HepG2 (cell line): Measurements from ENCODE around the gene TSTD2. TPM values are rescaled to one million over a fixed set of nuclear protein-coding genes. Genes with fewer than 3 reads are reported as not detected.

ENCODE experiments used
- ATAC-seq: fragments of 200-7000 bp; cut with Tn5 transposase; 3 replicates; pipeline ENCODE4 v1.9.1; 2020; ENCODE audit warnings: mild to moderate bottlenecking, moderate library complexity
- BruUV-seq: library from RNA; stranded (reverse); fragments of 400-500 nt; replicated peaks from 2 replicates; lab custom pipeline; 2021; lab: Mats Ljungman, UMichigan
- CTCF ChIA-PET: fragments of 300-600 bp; formaldehyde crosslinking; extraction: SDS; loops from one replicate; lab custom pipeline; 2021; ENCODE audit warnings: low total read pairs, inconsistent platforms, low intra/inter-chr PET ratio; lab: Yijun Ruan, JAX
- POLR2A ChIA-PET: fragments of 350-600 bp; sonication (Branson Sonifier 250); formaldehyde crosslinking; loops from one replicate; lab custom pipeline; 2020; ENCODE audit warnings: antibody characterized with exemption, inconsistent platforms; lab: Yijun Ruan, JAX
- DNase-seq: peaks from one replicate; pipeline ENCODE4 v3.0.0-alpha.2; 2015; ENCODE audit warnings: low spot score
- FAIRE-seq: peaks from 3 replicates; lab custom pipeline; 2011; peaks lifted over from hg19 to GRCh38; lab: Jason Lieb, UNC
- H2AFZ ChIP-seq: one replicate; pipeline ENCODE4 v1.6.1; 2011; ENCODE audit warnings: low read length, inconsistent platforms
- H3K27ac ChIP-seq: fragments of 300-600 bp; 3 replicates; pipeline ENCODE4 v1.8.0; 2011; ENCODE audit warnings: mixed run types, mild to moderate bottlenecking, mixed read lengths, low read length, inconsistent platforms; ENCODE audit not compliant: insufficient read depth; ENCODE audit errors: extremely low read length
- H3K27me3 ChIP-seq, 2 experiments: fragments of 200-600 bp in 1 of 2; 2 replicates in 1 of 2; 3 replicates in 1 of 2; pipeline versions ENCODE4 v1.6.0 to v1.8.0; 2011; ENCODE audit warnings: low read length in 2 of 2, mild to moderate bottlenecking in 2 of 2, moderate library complexity in 2 of 2, inconsistent platforms in 1 of 2; ENCODE audit not compliant: insufficient read depth in 2 of 2, control insufficient read depth in 1 of 2
- H3K36me3 ChIP-seq, 2 experiments: fragments of 200-600 bp in 1 of 2; replicated peaks in 1 of 2; 2 replicates in 1 of 2; 3 replicates in 1 of 2; pipeline versions ENCODE4 v1.5.1 to v1.8.0; 2011; ENCODE audit warnings: low read length in 2 of 2, inconsistent platforms in 1 of 2; ENCODE audit not compliant: insufficient read depth in 2 of 2, control insufficient read depth in 1 of 2
- H3K4me1 ChIP-seq: 2 replicates; pipeline ENCODE4 v1.5.1; 2012; ENCODE audit warnings: low read length, inconsistent platforms; ENCODE audit not compliant: insufficient read depth
- H3K4me2 ChIP-seq: 2 replicates; pipeline ENCODE4 v1.6.0; 2011; ENCODE audit warnings: low read depth, low read length, inconsistent platforms
- H3K4me3 ChIP-seq, 3 experiments: fragments of 200-600 bp in 1 of 3; sonication (generic), shearing (Covaris generic) in 1 of 3; replicated peaks in 1 of 3; 2 replicates each; pipeline ENCODE4 v1.5.1; 2011 to 2016; ENCODE audit warnings: low read length in 3 of 3, inconsistent platforms in 2 of 3, low read depth in 2 of 3, mild to moderate bottlenecking in 2 of 3, control low read depth in 1 of 3, mixed read lengths in 1 of 3; ENCODE audit not compliant: insufficient read depth in 1 of 3
- H3K79me2 ChIP-seq: one replicate; pipeline ENCODE4 v1.6.1; 2011; ENCODE audit warnings: low read length, inconsistent platforms; ENCODE audit not compliant: insufficient read depth
- H3K9ac ChIP-seq: 2 replicates; pipeline ENCODE4 v1.6.0; 2011; ENCODE audit warnings: mild to moderate bottlenecking, low read depth, low read length, inconsistent platforms; ENCODE audit not compliant: insufficient read depth
- H3K9me3 ChIP-seq: 2 replicates; pipeline ENCODE4 v1.5.1; 2012; ENCODE audit warnings: mild to moderate bottlenecking, low read length
- H4K20me1 ChIP-seq: 2 replicates; pipeline ENCODE4 v1.6.0; 2011; ENCODE audit warnings: inconsistent platforms, mild to moderate bottlenecking, low read length, moderate library complexity; ENCODE audit not compliant: insufficient read depth
- AGO2 ChIP-seq: fragments of 200-400 bp; formaldehyde crosslinking; optimal IDR thresholded peaks from 2 replicates; pipeline ENCODE3; 2017; ENCODE audit warnings: mild to moderate bottlenecking, low read depth, low read length, moderate library complexity
- ATF7 ChIP-seq, 2 experiments: fragments of 450-650 bp in 1 of 2; sonication (generic) in 1 of 2; formaldehyde crosslinking in 1 of 2; IDR thresholded peaks; 2 replicates each; pipeline versions ENCODE4 v1.4.0 to v1.6.1; 2016 to 2020; ENCODE audit warnings: antibody characterized with exemption in 1 of 2, mild to moderate bottlenecking in 1 of 2, missing genetic modification reagents in 1 of 2
- MED8 ChIP-seq: sonication (generic); formaldehyde crosslinking; IDR thresholded peaks from 2 replicates; pipeline ENCODE4 v1.8.1; 2023; ENCODE audit warnings: mild to moderate bottlenecking, missing genetic modification reagents; ENCODE audit not compliant: insufficient replicate concordance
- RORA ChIP-seq: sonication (generic); formaldehyde crosslinking; IDR thresholded peaks from 2 replicates; pipeline ENCODE4 v1.5.0; 2020; ENCODE audit warnings: mild to moderate bottlenecking, missing genetic modification reagents, moderate library complexity
- ZBTB21 ChIP-seq: sonication (generic); formaldehyde crosslinking; IDR thresholded peaks from 2 replicates; pipeline ENCODE4 v1.4.0; 2020; ENCODE audit warnings: missing genetic modification reagents
- ZFP41 ChIP-seq: sonication (generic); formaldehyde crosslinking; IDR thresholded peaks from 2 replicates; pipeline ENCODE4 v1.4.0; 2020; ENCODE audit warnings: mild to moderate bottlenecking, missing genetic modification reagents, borderline replicate concordance
- ZNF280D ChIP-seq: sonication (generic); formaldehyde crosslinking; IDR thresholded peaks from 2 replicates; pipeline ENCODE4 v1.5.1; 2020; ENCODE audit warnings: mild to moderate bottlenecking, missing genetic modification reagents
- ZNF850 ChIP-seq: sonication (generic); formaldehyde crosslinking; conservative IDR thresholded peaks from 2 replicates; pipeline ENCODE4 v1.9.0; 2021; ENCODE audit warnings: mild to moderate bottlenecking, missing genetic modification reagents
- WGBS: methylation state at CpG from one replicate; pipeline ENCODE4 v1.1.6; 2017; ENCODE audit warnings: low lambda C conversion rate; 5-methylcytosine and 5-hydroxymethylcytosine counted together
- in situ Hi-C: cut with HindIII; loops from 2 replicates; pipeline ENCODE4 v1.10.0; 2017; ENCODE audit warnings: low pct_unique_long_range_greater_than_20kb; ENCODE audit not compliant: extremely low pct_ligation_motif_present
- intact Hi-C: fragments of 100-400 bp; cut with micrococcal nuclease; formaldehyde crosslinking; loops from one replicate; pipeline ENCODE4 v1.10.0; 2022; ENCODE audit not compliant: unreplicated experiment
- polyA plus RNA-seq, 8 experiments: library from polyadenylated mRNA; depleted of rRNA in 3 of 8; stranded (reverse) in 7 of 8; unstranded in 1 of 8; fragments of >200 nt; fragmentation: Illumina TruSeq in 4 of 8; extraction: Trizol in 4 of 8; gene quantifications; 2 replicates each; pipeline versions ENCODE4 v1.2.1 to v1.2.3, GENCODE V29; 2011 to 2016; ENCODE audit warnings: low read depth in 4 of 8, missing spikeins in 1 of 8, mixed read lengths in 1 of 8; ENCODE audit not compliant: insufficient read depth in 1 of 8
- total RNA-seq, 5 experiments: library from RNA; depleted of rRNA; stranded (reverse); fragments of >200 nt; fragmentation: Illumina TruSeq; extraction: Trizol; gene quantifications; 2 replicates each; pipeline ENCODE4 v1.2.3, GENCODE V29; 2016; ENCODE audit warnings: low read depth in 1 of 5

The TSTD2 gene
- total and polyA plus RNA-seq, 2 of the 13 experiments (the other 11 are each of a cell fraction or from before 2014, with no cell fraction given), result 16.0 to 23.1 TPM

GRCh38 chr9:97568461-97569275 is 64.5 kb downstream of the TSTD2 start (continued):
- TF ChIP-seq ZBTB21 (CRISPR knock-in tag), result no peak

- no peak for TF ChIP-seq AGO2
- TF ChIP-seq ZFP41, result no peak
- TF ChIP-seq MED8, result no peak
- TF ChIP-seq ATF7 (IDR thresholded peaks at IDR 0.05), result no peak
- no peak for TF ChIP-seq ATF7 (CRISPR knock-in tag; IDR thresholded peaks at IDR 0.05)
- no peak for TF ChIP-seq ZNF850 (CRISPR knock-in tag)
- no peak for TF ChIP-seq ZNF280D (CRISPR knock-in tag)
- no peak for TF ChIP-seq RORA (CRISPR knock-in tag)
- TF ChIP-seq, all 625 proteins: peak for 0
- POLR2A ChIA-PET, result no interaction called here
These were observed 65.3 kb downstream of the TSTD2 start for GRCh38 chr9:97567894-97568202.

More at GRCh38 chr9:97567894-97568202, 65.3 kb downstream of the TSTD2 start:
- ATAC-seq (no peak), FAIRE-seq (no peak), DNase-seq (no peak)
- no TSS peak for BruUV-seq
- no peak overlapping the region for H2AFZ ChIP-seq
- no peak overlapping the region for H3K4me3 ChIP-seq
- no peaks in the 10 kb centered on the region for H3K79me2 ChIP-seq
- CTCF ChIA-PET, result no interaction called here
- 45% methylated on average over 4 of the region's 4 CpGs for WGBS
- in situ Hi-C loops, result no loop called here
- H3K27me3 ChIP-seq, result peaks cover 0 to 9% of the 10 kb centered on the region in 2 experiments; a peak in 2 of 5 replicates
- intact Hi-C loops, result no loop called here
- H3K4me1 ChIP-seq, result no peaks in the 10 kb centered on the region
- H3K9me3 ChIP-seq, result no peaks in the 10 kb centered on the region
- no peaks in the 10 kb centered on the region for H3K36me3 ChIP-seq
- no peak overlapping the region for H3K4me2 ChIP-seq
- H4K20me1 ChIP-seq, result no peaks in the 10 kb centered on the region
- no peak overlapping the region for H3K27ac ChIP-seq
- no peak overlapping the region for H3K9ac ChIP-seq
